RWPE2 (cell line): Measurements from ENCODE around the gene PRPS1.

Experiments used
- ATAC-seq: fragments of 200-7000 bp; cut with Tn5 transposase; 3 replicates; pipeline ENCODE4 v1.9.1; 2021; ENCODE audit warnings: low read depth
- DNase-seq: peaks from one replicate; pipeline ENCODE4 v3.0.0-alpha.2; 2020; ENCODE audit warnings: low spot score
- H3K27ac ChIP-seq: fragments of 450-650 bp; 2 replicates; pipeline ENCODE4 v1.5.1; 2017; ENCODE audit warnings: mild to moderate bottlenecking; ENCODE audit not compliant: poor library complexity, severe bottlenecking
- H3K27me3 ChIP-seq: fragments of 250-450 bp; sonication (Bioruptor Pico); 2 replicates; pipeline ENCODE4 v1.5.1; 2021; ENCODE audit warnings: mild to moderate bottlenecking, moderate library complexity; ENCODE audit not compliant: insufficient read depth, poor library complexity, severe bottlenecking
- H3K36me3 ChIP-seq: fragments of 250-450 bp; sonication (Bioruptor Pico); 2 replicates; pipeline ENCODE4 v1.5.1; 2020; ENCODE audit warnings: low read depth, mild to moderate bottlenecking, moderate library complexity
- H3K4me1 ChIP-seq: fragments of 250-450 bp; sonication (Bioruptor Pico); 2 replicates; pipeline ENCODE4 v1.5.1; 2021; ENCODE audit warnings: mild to moderate bottlenecking, moderate library complexity; ENCODE audit not compliant: insufficient read depth, poor library complexity, severe bottlenecking
- H3K4me3 ChIP-seq: fragments of 250-450 bp; sonication (Bioruptor Pico); 2 replicates; pipeline ENCODE4 v1.5.1; 2021; ENCODE audit warnings: mild to moderate bottlenecking, moderate library complexity; ENCODE audit not compliant: severe bottlenecking
- H3K9me3 ChIP-seq: fragments of 250-450 bp; sonication (Bioruptor Pico); 2 replicates; pipeline ENCODE4 v1.5.1; 2021; ENCODE audit warnings: mild to moderate bottlenecking, moderate library complexity; ENCODE audit not compliant: severe bottlenecking
- CTCF ChIP-seq: fragments of 450-650 bp; IDR thresholded peaks from one replicate; pipeline ENCODE4 v1.5.1; 2017; ENCODE audit warnings: mild to moderate bottlenecking, moderate library complexity; ENCODE audit not compliant: poor library complexity, severe bottlenecking

The PRPS1 gene

GRCh38 chrX:107678957-107679740 lies 50.8 kb downstream of the PRPS1 start:
- H3K27me3 ChIP-seq, result no peaks in the 10 kb centered on the region
- DNase-seq, result peak; percentile 52

DNA sequence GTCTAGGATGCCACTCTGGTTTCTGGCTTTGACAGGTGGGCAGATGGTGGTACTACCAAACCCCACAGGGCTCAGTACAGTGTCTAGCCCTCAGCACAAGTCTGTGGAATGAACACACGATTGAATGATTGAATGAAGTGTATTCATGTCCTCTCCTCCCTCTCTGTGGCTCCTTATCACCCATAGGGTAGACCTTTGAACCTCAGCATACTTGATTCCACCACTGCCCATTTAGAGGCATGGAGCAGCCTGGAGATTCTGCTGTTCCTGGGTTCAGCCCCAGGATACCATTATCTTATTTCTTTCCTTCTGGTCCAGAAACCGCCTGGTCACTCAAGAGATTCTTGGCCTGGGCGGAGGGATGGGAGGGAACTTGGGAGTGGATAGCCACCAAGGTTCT lies 53.9 kb downstream of the PRPS1 start:
- Histone ChIP-seq H3K4me3 (no peak overlapping the region), H3K27me3 (no peaks in the 10 kb centered on the region), H3K36me3 (no peaks in the 10 kb centered on the region), H3K9me3 (no peaks in the 10 kb centered on the region), H3K4me1 (peaks cover 43% of the 10 kb centered on the region), H3K27ac (no peak overlapping the region)
- DNase-seq (no peak), ATAC-seq (no peak)
- no peak for TF ChIP-seq CTCF

More at GRCh38 chrX:107678957-107679740, 50.8 kb downstream of the PRPS1 start:
- Histone ChIP-seq H3K27ac (peak overlapping the region; percentile 93), H3K4me1 (peaks cover 25% of the 10 kb centered on the region), H3K9me3 (no peaks in the 10 kb centered on the region), H3K36me3 (no peaks in the 10 kb centered on the region), H3K4me3 (no peak overlapping the region)
- 0 out of 3 replicates have a peak, but pooled peaks have one; percentile 3 for ATAC-seq
- no peak for TF ChIP-seq CTCF

DNA sequence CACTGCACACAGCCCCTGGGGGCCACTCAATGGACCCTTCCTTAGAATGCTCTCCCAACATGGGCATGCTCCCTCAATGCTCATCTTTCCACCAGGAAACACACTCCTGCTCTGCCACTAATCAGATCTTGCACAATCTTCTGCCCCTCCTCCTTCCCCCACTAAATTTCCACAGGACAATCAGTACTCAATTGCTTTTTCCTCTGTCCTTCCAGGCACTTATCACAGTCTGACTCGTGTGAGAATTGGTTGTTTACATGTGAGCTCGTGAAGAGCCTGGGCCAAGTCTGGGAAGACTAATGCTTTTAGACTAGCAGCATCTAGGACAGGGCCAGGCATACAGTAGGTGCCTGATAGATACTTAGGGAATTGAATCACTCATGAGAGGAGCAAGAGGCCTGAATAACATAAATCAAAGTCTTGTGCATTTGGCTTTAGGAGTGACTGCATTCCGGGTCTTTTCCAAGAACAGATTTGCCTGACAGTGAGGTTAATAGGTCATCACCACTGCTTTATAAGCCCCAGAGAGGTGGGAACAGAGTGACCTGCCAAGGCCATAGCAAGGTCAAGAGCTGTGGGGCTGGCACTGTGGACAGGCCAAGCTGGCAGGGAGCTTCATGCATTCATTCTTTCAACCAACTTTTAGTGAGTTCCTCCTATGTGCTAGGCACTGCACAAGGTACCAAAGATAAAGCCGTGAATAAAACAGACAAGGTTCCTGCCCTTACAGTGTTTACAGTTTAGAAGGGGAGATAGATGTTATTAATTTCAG lies 55.0 kb downstream of the PRPS1 start:
- Histone ChIP-seq H3K4me3 (no peak overlapping the region), H3K27ac (peak overlapping the region; percentile 69), H3K4me1 (peaks cover 37% of the 10 kb centered on the region), H3K9me3 (no peaks in the 10 kb centered on the region), H3K36me3 (no peaks in the 10 kb centered on the region), H3K27me3 (no peaks in the 10 kb centered on the region)
- ATAC-seq (no peak), DNase-seq (no peak)
- TF ChIP-seq CTCF, result no peak

DNA sequence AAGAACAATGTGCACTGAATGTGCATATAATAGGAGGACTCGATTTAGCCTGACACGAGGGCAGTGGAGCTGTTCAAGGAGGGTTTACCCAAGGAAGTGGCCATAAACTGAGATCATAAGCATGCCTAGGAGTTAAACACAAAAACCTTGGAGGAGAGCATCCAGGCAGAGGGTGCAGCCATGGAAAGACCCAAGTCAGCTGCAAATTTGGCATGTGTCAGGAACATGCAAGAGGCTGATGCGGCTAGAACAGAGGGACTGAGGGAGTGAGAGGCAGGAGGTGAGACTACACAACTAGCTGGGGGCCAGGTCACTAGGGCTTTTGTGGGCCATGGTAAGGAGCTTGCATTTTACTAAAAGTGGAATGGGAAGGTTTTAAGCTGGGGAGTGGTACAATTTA lies 55.6 kb downstream of the PRPS1 start:
- Histone ChIP-seq H3K9me3 (no peaks in the 10 kb centered on the region), H3K36me3 (no peaks in the 10 kb centered on the region), H3K27me3 (no peaks in the 10 kb centered on the region), H3K4me1 (peaks cover 34% of the 10 kb centered on the region), H3K4me3 (no peak overlapping the region), H3K27ac (peak overlapping the region; percentile 69)
- ATAC-seq, result no peak
- DNase-seq, result no peak
- no peak for TF ChIP-seq CTCF
